Type B pancreatic cell (in vitro differentiated cells): Measurements from ENCODE around the gene BLOC1S3. TPM values are rescaled to one million over a fixed set of nuclear protein-coding genes. Genes with fewer than 3 reads are reported as not detected.

Experiments used
- DNase-seq: peaks from one replicate; pipeline ENCODE4 v3.0.0; 2021; ENCODE audit warnings: mixed read lengths; ENCODE audit not compliant: unreplicated experiment; ENCODE audit errors: extremely low spot score
- H3K27ac Mint-ChIP-seq: 2 replicates; pipeline ENCODE4 v1.8.0; 2021; ENCODE audit warnings: mild to moderate bottlenecking, mixed read lengths
- H3K27me3 Mint-ChIP-seq: 2 replicates; pipeline ENCODE4 v1.8.0; 2021; ENCODE audit warnings: mixed read lengths
- H3K36me3 Mint-ChIP-seq: 2 replicates; pipeline ENCODE4 v1.8.0; 2021; ENCODE audit warnings: mixed read lengths
- H3K4me1 Mint-ChIP-seq: one replicate; pipeline ENCODE4 v1.8.0; 2021; ENCODE audit warnings: mixed read lengths; ENCODE audit not compliant: unreplicated experiment
- H3K4me3 Mint-ChIP-seq: 2 replicates; pipeline ENCODE4 v1.8.0; 2021; ENCODE audit warnings: mild to moderate bottlenecking, mixed read lengths
- H3K9me3 Mint-ChIP-seq: 2 replicates; pipeline ENCODE4 v1.8.0; 2021; ENCODE audit warnings: mixed read lengths
- CTCF ChIP-seq: fragments of 200-600 bp; sonication (generic); conservative IDR thresholded peaks from 2 replicates; pipeline ENCODE4 v1.5.0; 2021; ENCODE audit warnings: antibody characterized with exemption, mild to moderate bottlenecking
- total RNA-seq: library from RNA; stranded (reverse); gene quantifications from 2 replicates; pipeline ENCODE4 v1.2.1, GENCODE V29; 2021; ENCODE audit warnings: low replicate concordance

The BLOC1S3 gene
- total RNA-seq, 1 donor from 2014 or later = 10.2 TPM

DNA sequence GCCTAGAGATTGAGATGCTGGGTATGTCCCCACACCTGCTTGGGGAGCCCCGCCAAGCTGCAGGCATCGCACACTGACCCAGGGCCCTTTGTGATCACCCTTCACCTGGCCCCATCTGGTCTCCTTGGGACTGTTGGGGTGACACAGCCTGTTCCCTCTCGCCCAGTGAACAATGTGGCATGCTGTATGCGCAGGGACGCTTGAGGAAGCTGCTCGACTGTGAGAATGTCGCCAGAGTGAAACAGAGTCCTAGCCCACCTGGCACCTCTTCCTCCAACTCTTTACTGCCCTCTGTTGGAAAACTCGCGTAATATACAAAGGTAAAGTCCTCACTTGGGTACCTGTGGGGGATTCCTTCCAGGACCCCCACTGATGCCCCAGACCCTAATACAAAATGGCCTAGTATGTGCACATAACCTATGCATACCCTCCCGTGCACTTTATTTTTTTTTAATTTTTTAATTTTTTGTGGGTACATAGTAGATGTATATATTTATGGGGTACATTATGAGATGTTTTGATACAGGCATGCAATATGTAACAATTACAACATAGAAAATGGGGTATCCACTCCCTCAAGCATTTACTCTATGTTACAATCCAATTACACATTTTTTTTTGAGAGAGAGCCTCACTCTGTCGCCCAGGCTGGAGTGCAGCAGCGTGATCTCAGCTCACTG, 9.0 kb downstream of the BLOC1S3 start:
- peak; percentile 76 for TF ChIP-seq CTCF
- H3K36me3 Mint-ChIP-seq = no peaks in the 10 kb centered on the region
- no peak overlapping the region for H3K27ac Mint-ChIP-seq
- DNase-seq = no peak
- peaks cover 5% of the 10 kb centered on the region for H3K4me1 Mint-ChIP-seq
- no peaks in the 10 kb centered on the region for H3K27me3 Mint-ChIP-seq
- no peaks in the 10 kb centered on the region for H3K9me3 Mint-ChIP-seq
- no peak overlapping the region for H3K4me3 Mint-ChIP-seq

GRCh38 chr19:45189971-45190370, 11.4 kb downstream of the BLOC1S3 start:
- no peak overlapping the region for H3K4me3 Mint-ChIP-seq
- no peak overlapping the region for H3K27ac Mint-ChIP-seq
- H3K27me3 Mint-ChIP-seq = no peaks in the 10 kb centered on the region
- TF ChIP-seq CTCF = no peak
- DNase-seq = no peak
- H3K4me1 Mint-ChIP-seq = peaks cover 5% of the 10 kb centered on the region
- no peaks in the 10 kb centered on the region for H3K9me3 Mint-ChIP-seq
- no peaks in the 10 kb centered on the region for H3K36me3 Mint-ChIP-seq

GRCh38 chr19:45191375-45191774, 12.8 kb downstream of the BLOC1S3 start:
- H3K4me3 Mint-ChIP-seq = no peak overlapping the region
- no peak for TF ChIP-seq CTCF
- peaks cover 2% of the 10 kb centered on the region for H3K27me3 Mint-ChIP-seq
- H3K36me3 Mint-ChIP-seq = no peaks in the 10 kb centered on the region
- H3K9me3 Mint-ChIP-seq = no peaks in the 10 kb centered on the region
- no peak for DNase-seq
- H3K27ac Mint-ChIP-seq = no peak overlapping the region
- H3K4me1 Mint-ChIP-seq = peaks cover 5% of the 10 kb centered on the region

GRCh38 chr19:45195764-45196163, 17.2 kb downstream of the BLOC1S3 start:
- peaks cover 6% of the 10 kb centered on the region for H3K27me3 Mint-ChIP-seq
- DNase-seq = no peak
- H3K27ac Mint-ChIP-seq = no peak overlapping the region
- H3K36me3 Mint-ChIP-seq = no peaks in the 10 kb centered on the region
- H3K4me3 Mint-ChIP-seq = no peak overlapping the region
- TF ChIP-seq CTCF = no peak
- no peaks in the 10 kb centered on the region for H3K4me1 Mint-ChIP-seq
- no peaks in the 10 kb centered on the region for H3K9me3 Mint-ChIP-seq

GRCh38 chr19:45200568-45200967, 22.0 kb downstream of the BLOC1S3 start:
- Mint-ChIP-seq H3K27ac (no peak overlapping the region), H3K9me3 (no peaks in the 10 kb centered on the region), H3K27me3 (peaks cover 6% of the 10 kb centered on the region), H3K4me3 (no peak overlapping the region), H3K36me3 (no peaks in the 10 kb centered on the region), H3K4me1 (no peaks in the 10 kb centered on the region)
- peak; percentile 72 for TF ChIP-seq CTCF
- no peak for DNase-seq
